ENCODE measurements around the gene FRYL.
"Not testable (repeated sequence)": the region's sequence is repeated elsewhere in the genome, so short reads cannot be mapped to it uniquely, and the experiment has no call there.

FRYL gene

GRCh38 chr4:48693856-48694574 lies 86.1 kb downstream of the FRYL start:
- no peak for DNase-seq

GRCh38 chr4:48692897-48693296 lies 87.2 kb downstream of the FRYL start:
- no peak for DNase-seq

DNA sequence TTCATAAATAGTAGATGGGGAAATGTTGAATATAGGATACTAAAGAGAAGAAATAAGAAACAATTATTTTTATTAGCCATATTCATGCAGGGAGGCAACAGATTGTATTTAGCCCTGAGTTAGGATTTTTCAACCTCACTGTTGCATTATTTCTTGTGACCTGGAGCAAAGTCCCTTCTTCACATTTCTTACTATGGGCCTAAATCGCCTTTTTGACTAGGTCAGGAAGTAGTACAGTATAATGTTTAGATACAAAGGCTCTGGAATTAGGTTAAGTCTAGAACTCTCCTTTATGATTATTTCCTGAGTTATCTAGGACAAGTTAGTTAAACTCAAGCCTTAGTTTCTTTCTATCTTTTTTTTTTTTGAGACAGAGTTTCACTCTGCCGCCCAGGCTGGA lies 88.0 kb downstream of the FRYL start:
- no peak for DNase-seq

DNA sequence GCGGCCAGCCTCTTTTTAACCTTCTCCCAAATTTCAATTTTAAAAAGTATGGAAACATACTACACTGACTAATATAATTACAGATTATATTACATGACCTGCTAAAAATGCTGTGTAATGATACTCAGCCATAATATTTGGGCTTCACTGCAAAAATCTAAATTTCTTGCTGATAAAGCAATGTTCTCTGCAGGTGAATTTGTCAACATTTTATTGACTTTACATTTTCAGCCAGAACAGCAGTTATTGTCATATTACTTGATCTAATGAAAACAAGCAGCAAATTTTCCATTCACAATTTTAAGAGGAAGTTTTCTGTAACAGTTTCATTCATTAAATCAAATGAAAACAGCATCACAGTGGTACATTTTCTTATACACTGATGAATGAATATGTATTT lies 91.1 kb downstream of the FRYL start:
- DNase-seq = no peak

DNA sequence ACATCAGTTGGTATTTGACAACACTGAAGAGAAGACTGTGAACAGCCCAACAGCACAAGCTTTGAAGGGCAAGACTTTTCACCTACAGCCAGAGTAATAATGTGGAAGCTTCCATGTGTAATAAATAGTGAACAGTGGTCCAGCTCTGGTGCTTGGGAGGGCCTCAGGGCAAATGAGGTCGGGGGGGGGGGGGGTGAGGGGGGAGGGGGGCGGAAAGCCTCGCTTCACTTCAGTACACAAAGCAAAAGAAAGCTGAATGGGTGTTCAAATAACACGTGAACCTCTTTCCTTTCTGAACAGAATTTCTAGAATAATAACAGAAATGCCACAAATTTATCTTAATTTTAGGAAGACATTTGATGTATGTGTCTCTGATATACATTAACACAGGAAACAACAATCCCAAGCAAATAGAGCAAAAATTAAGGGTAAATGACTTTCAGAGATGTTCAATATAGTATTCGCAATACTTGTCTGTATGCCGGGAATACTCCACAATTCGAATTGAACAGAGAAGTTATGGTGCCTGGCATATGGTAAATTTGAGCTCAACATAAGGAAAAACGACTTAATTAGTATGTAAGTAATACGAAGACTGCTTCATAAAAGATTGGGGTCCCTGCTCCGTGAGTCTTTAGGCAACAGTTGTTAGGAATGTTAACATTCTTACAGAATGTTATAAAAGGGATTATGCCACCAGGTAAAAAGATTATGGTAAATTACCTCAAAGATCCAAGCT lies 92.6 kb downstream of the FRYL start:
- DNase-seq = no peak

DNA sequence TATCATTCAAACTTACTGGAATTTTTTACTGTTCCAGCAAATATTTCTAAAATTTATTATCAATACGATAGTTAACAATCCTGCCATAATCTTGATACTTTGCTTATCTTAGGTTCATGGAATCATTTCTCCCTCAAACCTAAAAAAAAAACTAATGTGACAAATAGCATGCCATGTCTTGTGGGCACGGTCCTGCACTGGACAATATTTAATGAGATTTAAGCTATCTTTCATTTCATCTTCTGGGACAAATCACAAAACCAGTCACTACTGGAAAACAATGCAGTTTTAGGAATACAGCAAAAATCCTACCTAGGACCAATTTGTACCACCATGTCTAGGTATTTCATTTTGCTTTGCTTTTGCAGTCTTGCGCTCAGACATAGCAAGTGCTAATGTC lies 93.7 kb downstream of the FRYL start:
- DNase-seq = no peak

- no peak for DNase-seq
Observed at GRCh38 chr4:48683784-48684666, 96.1 kb downstream of the FRYL start.

DNA sequence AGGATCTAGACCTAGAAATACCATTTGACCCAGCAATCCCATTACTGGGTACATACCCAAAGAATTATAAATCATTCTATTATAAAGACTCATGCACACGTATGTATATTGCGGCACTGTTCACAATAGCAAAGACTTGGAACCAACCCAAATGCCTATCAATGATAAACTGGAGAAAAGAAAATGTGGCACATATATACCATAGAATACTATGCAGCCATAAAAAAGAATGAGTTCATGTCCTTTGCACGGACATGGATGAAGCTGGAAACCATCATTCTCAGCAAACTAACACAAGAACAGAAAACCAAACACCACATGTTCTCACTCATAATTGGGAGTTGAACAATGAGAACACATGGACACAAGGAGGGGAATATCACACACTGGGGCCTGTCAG lies 97.2 kb downstream of the FRYL start:
- DNase-seq = not testable (repeated sequence)

- no peak for DNase-seq
Observed at GRCh38 chr4:48681856-48682255, 98.2 kb downstream of the FRYL start.

GRCh38 chr4:48680848-48681568 lies 99.1 kb downstream of the FRYL start:
- no peak for DNase-seq

DNA sequence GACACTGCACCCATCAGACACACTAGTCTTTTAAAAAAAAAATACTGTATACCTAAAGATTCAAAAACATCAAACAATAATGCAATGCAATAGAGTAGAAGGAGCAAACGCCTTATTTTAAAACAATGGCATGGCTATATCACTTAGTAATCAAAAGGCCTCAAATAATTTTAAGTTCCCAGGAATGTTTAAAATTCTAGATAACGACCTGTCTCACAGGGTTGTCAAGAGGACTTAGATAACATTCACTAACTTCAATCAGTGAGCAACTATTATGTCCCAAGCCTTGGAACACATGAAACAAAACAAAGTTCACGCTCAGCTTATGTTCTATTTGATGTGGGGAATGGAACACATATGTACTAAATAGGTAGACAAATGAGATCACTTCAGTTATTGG lies 106.5 kb downstream of the FRYL start:
- DNase-seq = no peak

DNA sequence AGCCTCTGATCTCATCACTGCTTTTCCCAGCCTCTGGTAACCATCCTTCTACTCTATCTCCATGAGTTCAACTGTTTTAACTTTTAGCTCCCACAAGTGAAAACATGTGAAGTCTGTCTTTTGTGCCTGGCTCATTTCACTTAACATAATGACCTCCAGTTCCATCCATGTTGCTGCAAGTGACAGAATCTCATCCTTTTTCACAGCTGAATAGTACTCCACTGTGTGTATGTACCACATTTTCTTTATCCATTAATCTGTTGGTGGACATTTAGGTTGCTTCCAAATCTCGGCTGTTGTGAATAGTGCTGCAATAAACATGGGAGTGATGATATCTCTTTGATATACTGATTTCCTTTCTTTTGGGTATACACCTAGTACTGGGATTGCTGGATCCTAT lies 109.5 kb downstream of the FRYL start:
- no peak for DNase-seq

- DNase-seq = no peak
Observed at GRCh38 chr4:48669086-48669485, 111.0 kb downstream of the FRYL start.

- no peak for DNase-seq
Observed at GRCh38 chr4:48668254-48669017, 111.6 kb downstream of the FRYL start.

DNA sequence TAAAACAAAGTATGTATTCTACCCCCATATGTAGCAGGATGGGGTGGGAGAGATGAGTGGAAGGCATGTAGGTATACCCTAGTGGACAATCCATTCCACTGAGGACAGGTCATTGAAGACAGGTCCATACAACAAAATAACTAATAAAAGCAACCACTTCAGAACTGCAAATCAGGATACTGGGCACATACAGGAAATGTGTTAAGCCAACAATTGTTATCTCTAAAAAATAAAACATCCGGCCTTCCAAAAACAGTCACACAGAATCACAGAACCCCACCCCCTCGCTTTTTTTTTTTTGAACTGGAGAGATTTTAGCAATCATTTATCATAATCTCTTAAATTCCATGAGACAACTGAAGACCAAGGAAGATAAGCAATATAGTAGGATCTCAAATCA lies 112.9 kb downstream of the FRYL start:
- no peak for DNase-seq

- no peak for DNase-seq
Observed at GRCh38 chr4:48665555-48666186, 114.4 kb downstream of the FRYL start.

- DNase-seq = no peak
Observed at GRCh38 chr4:48664938-48665337, 115.1 kb downstream of the FRYL start.

DNA sequence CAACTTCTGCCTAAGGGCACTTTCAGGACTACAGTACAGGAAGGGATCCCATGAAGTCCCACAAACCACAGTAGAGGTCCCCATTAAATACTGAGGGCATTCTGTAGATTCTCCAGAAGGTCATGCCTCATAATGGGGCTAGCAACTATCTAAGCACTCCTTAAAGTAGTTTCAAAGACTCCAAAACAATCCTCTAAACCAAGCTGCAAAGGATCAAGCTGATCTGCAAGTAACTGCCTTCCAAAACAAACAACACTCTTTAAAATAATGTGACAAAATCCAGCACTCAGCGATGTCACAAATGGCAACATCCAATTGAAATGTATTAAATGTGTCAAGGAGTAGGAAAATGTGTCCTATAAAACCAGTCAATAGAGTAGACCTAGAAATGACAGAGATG lies 118.7 kb downstream of the FRYL start:
- no peak for DNase-seq

DNA sequence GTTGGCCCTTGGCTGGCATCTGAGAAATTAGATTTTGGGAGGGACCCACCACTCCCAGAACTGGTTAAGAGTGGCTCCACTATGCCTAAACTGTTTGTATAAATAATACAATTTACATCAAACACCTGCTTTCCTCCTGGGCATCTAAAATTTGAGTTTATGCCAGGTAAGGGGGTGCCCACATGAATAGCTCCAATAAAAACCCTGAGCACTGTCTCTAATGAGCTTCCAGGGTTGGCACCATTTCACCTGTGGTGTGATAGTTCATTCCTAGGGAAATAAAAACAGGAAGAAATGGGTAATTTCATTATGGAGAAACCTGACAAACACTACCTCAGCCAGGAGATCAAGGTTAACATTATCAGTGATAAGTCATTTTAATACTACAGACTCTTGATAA lies 119.7 kb downstream of the FRYL start:
- no peak for DNase-seq

GRCh38 chr4:48654015-48654664 lies 125.9 kb downstream of the FRYL start:
- DNase-seq = no peak
